NCI-H1436 (cell line): Measurements from ENCODE around the gene ERC2.
"Not testable (repeated sequence)": the region's sequence is repeated elsewhere in the genome, so short reads cannot be mapped to it uniquely, and the experiment has no call there.

Experiments
- DNase-seq: peaks from one replicate; lab custom pipeline; 2025; lab: John Stamatoyannopoulos, UW

Gene ERC2

GRCh38 chr3:56309465-56309864, 158.8 kb downstream of the ERC2 start:
- no peak for DNase-seq

DNA sequence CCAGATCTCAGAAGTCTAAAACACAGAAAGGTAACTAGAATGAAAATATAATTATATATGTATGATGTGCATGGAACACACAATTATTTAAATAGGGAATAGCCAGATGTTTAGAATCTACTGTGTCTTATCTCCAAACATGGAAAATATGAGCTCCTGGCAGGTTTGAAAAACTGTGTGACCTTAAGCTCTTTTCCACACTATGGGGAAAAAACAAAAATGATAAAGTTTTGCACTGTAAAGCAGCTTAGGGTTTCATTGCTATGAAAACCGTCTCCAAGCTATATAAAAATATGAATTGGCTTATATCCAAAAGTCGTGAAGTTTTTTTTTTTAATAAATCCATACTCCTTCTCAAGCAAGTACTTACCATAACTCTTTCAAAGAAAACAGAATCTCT, 159.8 kb downstream of the ERC2 start:
- no peak for DNase-seq

DNA sequence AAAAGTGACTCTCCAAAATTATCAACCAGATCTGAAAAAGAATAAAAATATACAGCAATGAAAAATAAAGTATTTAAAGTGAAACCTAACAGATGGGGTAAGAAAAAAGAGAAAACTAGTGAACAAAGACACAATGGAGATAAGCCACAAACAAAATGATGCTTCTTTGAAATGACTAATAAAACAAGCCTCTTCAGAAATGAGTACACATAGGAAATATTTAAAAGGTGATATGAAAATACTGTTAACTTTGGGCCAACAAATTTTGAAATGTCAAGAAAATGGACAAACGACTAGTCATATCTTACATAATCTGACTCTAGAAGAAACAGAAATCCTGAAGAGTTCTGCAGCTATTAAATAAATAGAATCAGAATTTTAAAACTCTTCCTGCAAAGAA, 164.2 kb downstream of the ERC2 start:
- DNase-seq: no peak

DNA sequence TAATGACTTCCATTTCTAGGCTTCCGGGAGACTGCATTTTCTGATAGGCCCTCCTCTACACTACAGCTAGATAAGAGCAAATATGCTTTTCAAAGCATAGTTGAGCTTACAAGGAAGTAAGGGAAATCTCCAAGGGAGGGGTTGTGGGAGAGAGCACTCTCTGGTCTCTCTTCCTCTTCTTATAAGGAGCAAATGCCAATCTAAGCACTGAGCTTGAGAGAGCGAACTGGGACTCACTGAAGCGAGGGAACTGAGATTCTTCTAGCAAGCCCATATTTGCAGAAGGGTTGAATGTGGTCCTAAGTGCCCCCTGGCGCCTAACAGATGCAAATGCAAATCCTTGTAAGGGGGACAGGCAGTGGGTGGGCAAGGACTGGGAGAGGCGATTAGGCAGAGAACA, 164.8 kb downstream of the ERC2 start:
- DNase-seq: no peak

GRCh38 chr3:56302417-56302816, 165.8 kb downstream of the ERC2 start:
- no peak for DNase-seq

GRCh38 chr3:56297281-56297840, 170.9 kb downstream of the ERC2 start:
- no peak for DNase-seq

DNA sequence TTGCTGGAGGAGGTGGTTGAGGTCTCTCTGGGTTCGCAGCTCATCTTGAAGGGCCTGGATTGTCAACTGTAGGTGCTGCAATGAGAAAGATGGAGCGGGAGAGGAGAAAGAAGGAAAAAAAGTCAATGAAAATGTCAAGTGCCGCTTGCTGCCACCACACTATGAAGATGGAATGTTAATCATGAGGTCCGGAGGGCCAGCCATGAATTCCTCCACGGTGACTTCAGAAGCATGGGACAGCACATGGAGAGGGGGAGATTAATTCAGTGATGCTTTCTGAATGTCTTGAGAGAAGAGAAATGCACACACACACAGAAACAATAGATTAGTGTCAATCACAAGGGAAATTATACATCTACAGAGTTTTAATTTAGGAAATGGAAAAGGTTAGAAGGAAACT, 171.9 kb downstream of the ERC2 start:
- DNase-seq: no peak

GRCh38 chr3:56295161-56295560, 173.1 kb downstream of the ERC2 start:
- no peak for DNase-seq

DNA sequence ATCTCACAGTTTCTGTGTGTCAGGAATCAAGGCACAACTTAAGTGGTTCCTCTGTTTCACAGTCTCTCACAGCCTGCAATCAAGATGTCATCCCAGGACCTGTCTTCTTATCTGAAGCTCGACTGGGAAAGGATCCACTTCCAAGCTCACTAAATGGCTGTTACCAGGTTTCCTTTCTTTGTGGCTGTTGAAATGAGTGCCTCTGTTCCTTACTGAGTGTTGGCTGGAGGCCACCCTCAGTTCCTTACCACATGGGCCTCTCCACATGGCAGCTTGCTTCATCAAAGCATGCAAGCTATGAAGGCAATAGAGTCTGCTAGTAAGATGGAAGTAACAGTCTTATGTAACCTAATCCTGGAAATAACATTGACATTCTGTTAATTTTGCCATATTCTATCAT, 174.0 kb downstream of the ERC2 start:
- DNase-seq: no peak

DNA sequence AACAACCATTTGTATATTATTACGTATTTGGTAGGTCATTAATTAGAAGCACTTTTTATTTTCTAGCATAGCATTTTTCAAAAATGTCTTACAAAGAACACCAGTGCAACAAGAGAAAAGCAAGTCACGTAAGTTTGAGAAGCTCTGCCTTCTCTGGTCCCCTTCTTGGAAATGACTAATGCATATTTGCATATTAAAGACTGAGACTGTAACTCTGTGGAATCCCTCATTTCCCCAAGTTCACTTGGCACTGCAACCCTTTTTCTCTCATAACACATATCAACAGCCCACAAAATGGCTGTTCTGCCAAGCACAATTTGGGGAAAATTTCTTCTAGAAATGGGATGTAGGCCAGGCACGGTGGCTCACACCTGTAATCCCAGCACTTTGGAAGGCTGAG, 176.3 kb downstream of the ERC2 start:
- no peak for DNase-seq

DNA sequence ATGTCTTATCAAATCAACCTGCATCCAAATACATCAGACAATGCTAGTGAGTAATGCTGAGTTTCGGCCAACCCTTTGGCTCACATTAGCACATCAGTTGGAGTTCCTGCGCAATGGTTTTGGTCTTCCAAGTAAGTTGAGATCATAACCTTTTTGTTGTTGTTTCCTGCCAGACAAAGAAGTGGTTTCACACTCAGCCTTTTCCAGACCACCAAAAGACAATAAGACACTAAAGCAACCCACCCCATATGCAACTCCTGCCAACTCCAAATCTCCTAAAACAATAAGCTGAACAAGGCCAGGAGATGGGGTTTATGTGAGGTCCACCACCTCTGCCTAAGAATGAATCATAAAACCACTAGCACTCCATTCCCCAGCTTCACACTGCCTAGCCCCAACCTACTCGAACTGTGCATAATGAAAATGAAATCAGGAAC, 177.0 kb downstream of the ERC2 start:
- no peak for DNase-seq

DNA sequence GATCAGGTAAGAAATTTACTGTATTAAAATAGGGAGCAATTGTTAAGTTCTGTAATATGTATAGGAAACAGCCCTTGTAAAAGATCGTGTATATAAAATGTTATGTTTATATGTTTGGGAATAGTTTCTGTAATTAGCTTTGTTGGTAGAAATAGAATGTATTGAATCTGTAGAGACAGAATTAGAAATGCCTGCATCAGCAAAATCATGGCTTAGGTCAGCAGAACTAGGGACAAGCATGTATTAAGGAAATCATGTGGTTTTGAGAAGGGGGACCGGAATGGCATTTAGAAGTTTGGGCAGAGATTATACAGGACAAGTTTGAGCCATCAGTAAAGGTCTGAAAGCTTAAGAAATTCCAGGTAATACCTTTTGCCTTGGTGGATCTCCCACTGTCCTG, 177.9 kb downstream of the ERC2 start:
- DNase-seq: no peak

DNA sequence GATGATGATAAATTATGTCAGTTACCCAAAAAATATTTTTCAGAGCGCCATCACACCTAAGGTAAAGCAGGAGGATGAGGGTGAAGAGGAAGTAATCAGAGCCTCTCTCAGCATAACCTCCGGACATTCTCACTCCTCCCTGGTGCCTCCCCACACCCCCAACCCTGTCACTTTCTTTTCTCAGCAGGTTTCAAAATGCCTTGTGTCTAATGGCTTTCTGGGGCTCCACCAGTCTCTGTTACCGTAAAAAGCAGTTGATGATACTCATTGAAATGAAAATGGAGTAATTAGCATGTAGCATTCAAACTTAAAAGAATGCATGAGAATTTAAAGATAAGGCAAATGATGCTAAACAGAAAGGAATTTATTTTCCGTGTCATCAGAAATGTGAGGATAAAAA, 180.0 kb downstream of the ERC2 start:
- no peak for DNase-seq

DNA sequence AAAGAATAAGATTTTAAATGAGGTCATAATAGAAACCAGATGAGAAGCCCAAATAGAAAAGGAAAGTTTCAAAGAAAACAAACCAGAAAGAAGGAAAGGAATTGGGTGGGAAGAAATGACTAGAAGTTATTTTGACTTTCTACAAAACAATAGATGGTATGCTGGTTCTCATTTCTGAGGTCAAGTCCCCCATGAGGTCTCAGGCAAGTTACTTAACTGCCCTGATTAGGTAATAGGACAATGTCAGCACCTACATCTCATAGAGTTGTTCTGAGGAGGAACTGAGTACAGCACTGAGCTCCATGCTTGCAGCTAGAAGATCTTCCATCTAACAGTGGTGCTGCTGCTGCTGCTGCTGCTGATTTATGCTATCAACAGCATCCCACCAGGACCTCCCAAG, 185.9 kb downstream of the ERC2 start:
- no peak for DNase-seq

GRCh38 chr3:56277236-56277635, 191.0 kb downstream of the ERC2 start:
- no peak for DNase-seq

GRCh38 chr3:56275120-56275519, 193.1 kb downstream of the ERC2 start:
- no peak for DNase-seq

GRCh38 chr3:56269755-56270535, 198.3 kb downstream of the ERC2 start:
- DNase-seq: no peak

GRCh38 chr3:56268616-56269383, 199.5 kb downstream of the ERC2 start:
- DNase-seq: no peak

- not testable (repeated sequence) for DNase-seq
These were observed 206.4 kb downstream of the ERC2 start for GRCh38 chr3:56261852-56262251.

DNA sequence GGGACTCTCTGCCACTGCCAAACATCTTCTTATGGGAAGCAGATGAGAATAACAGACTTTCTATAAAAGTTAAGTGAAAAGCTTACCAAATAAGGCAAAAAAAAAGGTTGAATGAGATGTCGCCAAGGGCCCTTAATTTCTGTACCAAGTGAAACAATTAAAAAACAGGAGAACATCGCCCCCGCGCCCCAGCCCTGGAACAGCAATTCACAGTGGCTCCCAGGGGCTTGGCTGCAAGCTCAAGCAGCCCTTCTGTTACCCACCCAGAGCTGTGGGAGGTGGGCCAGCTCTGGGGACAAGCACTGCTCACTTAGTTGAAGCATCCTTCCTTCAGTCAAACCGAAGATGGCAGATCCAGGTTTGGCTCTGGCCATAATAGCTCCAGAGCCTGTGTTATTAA, 208.0 kb downstream of the ERC2 start:
- no peak for DNase-seq

GRCh38 chr3:56257826-56258225, 210.4 kb downstream of the ERC2 start:
- no peak for DNase-seq

- no peak for DNase-seq
These were observed 213.4 kb downstream of the ERC2 start for GRCh38 chr3:56254835-56255234.
